ENCODE data around the gene XG.

XG gene

DNA sequence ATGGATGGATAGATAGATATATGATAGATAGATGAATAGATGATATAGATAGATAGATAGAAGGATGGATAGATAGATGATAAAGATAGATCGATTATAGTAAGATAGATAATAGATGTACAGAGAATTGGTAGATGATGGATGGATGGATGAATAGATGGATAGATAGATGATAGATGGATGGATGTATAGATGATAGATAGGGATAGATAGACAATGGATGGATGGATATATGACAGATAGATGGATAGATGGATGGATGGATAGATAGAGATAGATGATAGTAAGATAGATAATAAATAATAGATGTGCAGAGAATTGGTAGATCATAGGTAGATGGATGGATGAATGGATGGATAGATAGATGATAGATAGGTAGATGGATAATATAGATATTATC, 89.1 kb downstream of the XG start:
- TF ChIP-seq CTCF (IDR thresholded peaks at IDR 0.05; ENCODE audit: borderline replicate concordance, control extremely low read depth, extremely low read depth, insufficient read depth, missing control alignments) = no peak
- in situ Hi-C loops (cut with MboI; ENCODE audit: low sequenced_read_pairs, unreplicated experiment) = no loop called here
- DNase-seq (ENCODE audit: low spot score) = no peak

DNA sequence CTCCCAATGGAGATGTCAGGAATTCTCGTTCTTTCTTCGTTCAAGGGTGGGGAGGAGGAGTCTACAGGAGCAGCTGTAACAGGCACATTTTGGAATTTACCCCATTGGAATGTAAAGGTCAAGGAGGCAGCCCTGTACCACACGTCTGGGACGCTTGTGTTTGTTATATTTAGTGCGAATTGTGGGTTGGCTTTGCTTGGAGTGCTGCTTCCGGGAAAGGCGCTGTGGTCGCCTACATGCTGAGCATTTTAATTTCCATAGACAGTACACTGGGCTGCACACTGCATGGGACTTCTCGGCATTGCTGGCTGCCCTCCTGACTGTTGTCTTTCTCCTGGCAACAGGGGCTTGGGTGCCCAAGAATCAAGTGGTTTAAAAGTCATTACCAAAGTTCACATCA, 89.7 kb downstream of the XG start:
- in situ Hi-C loops (cut with MboI; ENCODE audit: low sequenced_read_pairs, unreplicated experiment) = no loop called here
- no peak for DNase-seq (ENCODE audit: low spot score)
- TF ChIP-seq CTCF (IDR thresholded peaks at IDR 0.05; ENCODE audit: borderline replicate concordance, control extremely low read depth, extremely low read depth, insufficient read depth, missing control alignments) = no peak

DNA sequence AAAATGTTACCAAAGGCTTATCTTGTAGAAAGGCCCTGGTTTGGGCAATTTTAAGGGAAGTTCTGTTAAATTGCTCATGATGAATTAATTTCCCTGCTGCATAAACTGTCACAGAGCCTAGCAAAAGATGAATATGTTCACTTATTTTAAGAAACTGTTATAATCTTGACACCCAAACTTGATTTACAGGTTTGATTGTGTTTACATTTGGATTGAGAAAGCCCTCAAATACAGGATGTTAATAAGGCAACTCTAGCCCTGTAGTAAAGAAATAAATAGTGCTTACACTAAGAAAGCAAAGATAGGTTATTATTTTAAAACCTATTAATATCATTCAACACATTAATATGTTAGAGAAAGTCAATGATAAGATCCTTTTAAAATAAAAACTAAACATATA, 95.2 kb downstream of the XG start:
- DNase-seq (ENCODE audit: low spot score) = no peak

GRCh38 chrX:2848871-2849301, 97.0 kb downstream of the XG start:
- in situ Hi-C loops (cut with MboI; ENCODE audit: low sequenced_read_pairs, unreplicated experiment) = no loop called here
- TF ChIP-seq CTCF (IDR thresholded peaks at IDR 0.05; ENCODE audit: borderline replicate concordance, control extremely low read depth, extremely low read depth, insufficient read depth, missing control alignments) = no peak
- no peak for DNase-seq (ENCODE audit: low spot score)

More for the DNA sequence above, 95.2 kb downstream of the XG start:
- in situ Hi-C loops (cut with MboI; ENCODE audit: low sequenced_read_pairs, unreplicated experiment) = no loop called here
- no peak for TF ChIP-seq CTCF (IDR thresholded peaks at IDR 0.05; ENCODE audit: borderline replicate concordance, control extremely low read depth, extremely low read depth, insufficient read depth, missing control alignments)

GRCh38 chrX:2854918-2855317, 103.1 kb downstream of the XG start:
- TF ChIP-seq CTCF (IDR thresholded peaks at IDR 0.05; ENCODE audit: borderline replicate concordance, control extremely low read depth, extremely low read depth, insufficient read depth, missing control alignments) = no peak
- in situ Hi-C loops (cut with MboI; ENCODE audit: low sequenced_read_pairs, unreplicated experiment) = no loop called here
- DNase-seq (ENCODE audit: low spot score) = no peak

- no peak for DNase-seq (ENCODE audit: low spot score)
- no peak for TF ChIP-seq CTCF (IDR thresholded peaks at IDR 0.05; ENCODE audit: borderline replicate concordance, control extremely low read depth, extremely low read depth, insufficient read depth, missing control alignments)
- in situ Hi-C loops (cut with MboI; ENCODE audit: low sequenced_read_pairs, unreplicated experiment) = no loop called here
Measured at GRCh38 chrX:2855761-2856160, 103.9 kb downstream of the XG start.

DNA sequence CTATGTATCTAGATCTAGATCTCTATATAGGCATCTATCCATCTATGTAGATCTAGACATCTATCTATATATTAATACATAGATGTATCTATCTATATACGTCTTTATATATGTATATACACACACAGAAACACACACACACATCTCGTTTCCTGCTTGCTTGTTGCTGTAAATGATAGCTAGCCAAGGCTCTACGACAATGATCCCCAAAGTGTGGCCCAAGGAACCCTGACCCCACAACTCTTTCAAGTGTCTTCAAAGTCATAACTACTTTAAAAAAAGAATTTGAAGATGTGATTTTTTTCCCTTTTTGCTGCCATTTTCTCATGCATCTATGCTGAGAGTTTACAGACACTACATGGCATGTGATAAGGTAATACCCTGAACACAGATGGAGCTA, 105.7 kb downstream of the XG start:
- no peak for DNase-seq (ENCODE audit: low spot score)
- in situ Hi-C loops (cut with MboI; ENCODE audit: low sequenced_read_pairs, unreplicated experiment) = no loop called here
- no peak for TF ChIP-seq CTCF (IDR thresholded peaks at IDR 0.05; ENCODE audit: borderline replicate concordance, control extremely low read depth, extremely low read depth, insufficient read depth, missing control alignments)
